Sigmoid colon (tissue), 7 donors: ENCODE data around the gene TRIO. TPM values are rescaled to one million over a fixed set of nuclear protein-coding genes. Genes with fewer than 3 reads are reported as not detected.

Experiments
- DNase-seq: peaks from one replicate; pipeline ENCODE4 v3.0.0-alpha.2; 2019
- H3K27ac ChIP-seq, 4 donors: fragments of 200-600 bp; sonication (generic); one replicate each; pipeline ENCODE4 v1.5.1; 2016 to 2019; ENCODE audit warnings: mild to moderate bottlenecking in 1 of 4
- H3K27me3 ChIP-seq, 3 donors: fragments of 200-600 bp; sonication (generic); one replicate each; pipeline ENCODE4 v1.5.1; 2019; ENCODE audit warnings: mild to moderate bottlenecking in 1 of 3
- H3K36me3 ChIP-seq, 4 donors: fragments of 200-600 bp; sonication (generic); one replicate each; pipeline ENCODE4 v1.5.1; 2016 to 2019
- H3K4me1 ChIP-seq, 4 donors: fragments of 200-600 bp; sonication (generic); one replicate each; pipeline ENCODE4 v1.5.1; 2017 to 2019
- H3K4me3 ChIP-seq, 4 donors: fragments of 200-600 bp; sonication (generic); one replicate each; pipeline ENCODE4 v1.5.1; 2017 to 2019; ENCODE audit warnings: mild to moderate bottlenecking in 2 of 4, moderate library complexity in 1 of 4
- H3K9me3 ChIP-seq, 4 donors: fragments of 200-600 bp in 3 of 4; sonication (generic) in 3 of 4; one replicate each; pipeline versions ENCODE4 v1.5.1 to v1.6.1; 2013 to 2019
- CTCF ChIP-seq, 4 experiments: fragments of 450-650 bp in 3 of 4; fragments of 200-600 bp in 1 of 4; IDR thresholded peaks; one replicate each; pipeline ENCODE4 v1.5.1; 2016 to 2019; ENCODE audit warnings: antibody characterized with exemption in 4 of 4, mild to moderate bottlenecking in 3 of 4, moderate library complexity in 2 of 4
- EP300 ChIP-seq, 4 donors: sonication (generic); formaldehyde crosslinking; IDR thresholded peaks; one replicate each; pipeline ENCODE4 v1.6.1; 2017; ENCODE audit warnings: antibody characterized with exemption in 4 of 4
- POLR2A ChIP-seq, 2 donors: fragments of 450-650 bp; IDR thresholded peaks; one replicate each; pipeline ENCODE4 v1.6.1; 2016; ENCODE audit warnings: antibody characterized with exemption in 2 of 2, mild to moderate bottlenecking in 2 of 2, moderate library complexity in 2 of 2
- POLR2AphosphoS5 ChIP-seq, 4 donors: sonication (generic); formaldehyde crosslinking; IDR thresholded peaks; one replicate each; pipeline ENCODE4 v1.6.1; 2017; ENCODE audit warnings: antibody characterized with exemption in 4 of 4
- WGBS, 2 donors: extraction: QIAGEN DNeasy Blood & Tissue Kit; methylation state at CpG; one replicate each; pipeline ENCODE4 v1.1.7; 2013; 5-methylcytosine and 5-hydroxymethylcytosine counted together
- intact Hi-C: fragments of 100-400 bp; cut with DNase I; formaldehyde crosslinking; loops from one replicate; pipeline ENCODE4 v1.15.1; 2023
- polyA plus RNA-seq, 3 donors: library from polyadenylated mRNA; stranded (reverse); fragments of 200-250 nt; gene quantifications; one replicate each; pipeline ENCODE4 v1.2.3, GENCODE V29; 2013
- total RNA-seq, 4 donors: library from RNA; depleted of rRNA; stranded (reverse); fragments of >200 nt; gene quantifications; one replicate each; pipeline ENCODE4 v1.1.0, GENCODE V29; 2016
- donor health status: healthy with polysubstance abuse.
- donor health status: Bipolar disorder and iron deficiency.
- donor health status: healthy.

TRIO gene
- total and polyA plus RNA-seq, 7 donors = 34.8 to 300 (median 119) TPM

- Histone ChIP-seq H3K4me1 (peaks cover 0 to 91% (median 81%) of the 10 kb centered on the region in 4 donors), H3K36me3 (no peaks in the 10 kb centered on the region), H3K4me3 (no peak overlapping the region), H3K9me3 (no peaks in the 10 kb centered on the region), H3K27me3 (no peaks in the 10 kb centered on the region), H3K27ac (peak overlapping the region; percentile 86 to 95 (median 92))
- TF ChIP-seq POLR2A (IDR thresholded peaks at IDR 0.05) (no peak), POLR2AphosphoS5 (IDR thresholded peaks at IDR 0.05) (no peak), CTCF (IDR thresholded peaks at IDR 0.05) (no peak), EP300 (IDR thresholded peaks at IDR 0.05) (no peak)
- DNase-seq = no peak
- WGBS, 2 donors = 80 to 85% methylated on average over 3 of the region's 3 CpGs
- intact Hi-C loops = no loop called here
Observed at GRCh38 chr5:14191325-14191724, 48.2 kb downstream of the TRIO start.

- 86% methylated on average over 4 of the region's 4 CpGs for WGBS, 2 donors
Observed at GRCh38 chr5:14193496-14193895, 50.4 kb downstream of the TRIO start.

GRCh38 chr5:14195588-14195987 lies 52.4 kb downstream of the TRIO start:
- DNase-seq = no peak
- 96% methylated on average over 5 of the region's 5 CpGs for WGBS, 2 donors
- Histone ChIP-seq H3K36me3 (no peaks in the 10 kb centered on the region), H3K4me3 (no peak overlapping the region), H3K27me3 (no peaks in the 10 kb centered on the region), H3K27ac (peak overlapping the region in 3 of 4 donors; percentile 6 to 94 (median 62)), H3K9me3 (no peaks in the 10 kb centered on the region), H3K4me1 (peaks cover 0 to 94% (median 79%) of the 10 kb centered on the region in 4 donors)
- no peak for TF ChIP-seq CTCF (IDR thresholded peaks at IDR 0.05)
- no peak for TF ChIP-seq EP300 (IDR thresholded peaks at IDR 0.05)
- no peak for TF ChIP-seq POLR2AphosphoS5 (IDR thresholded peaks at IDR 0.05)
- no peak for TF ChIP-seq POLR2A (IDR thresholded peaks at IDR 0.05)
- intact Hi-C loops = no loop called here

More at GRCh38 chr5:14193496-14193895, 50.4 kb downstream of the TRIO start:
- H3K4me1 ChIP-seq = peaks cover 0 to 89% (median 77%) of the 10 kb centered on the region in 4 donors
- H3K9me3 ChIP-seq = no peaks in the 10 kb centered on the region
- no peak for DNase-seq
- H3K36me3 ChIP-seq = no peaks in the 10 kb centered on the region
- peak overlapping the region in 3 of 4 donors; percentile 86 to 94 (median 91) for H3K27ac ChIP-seq
- no peak overlapping the region for H3K4me3 ChIP-seq
- no peak for TF ChIP-seq POLR2AphosphoS5 (IDR thresholded peaks at IDR 0.05)
- no peak for TF ChIP-seq POLR2A (IDR thresholded peaks at IDR 0.05)
- no peak for TF ChIP-seq CTCF (IDR thresholded peaks at IDR 0.05)
- TF ChIP-seq EP300 (IDR thresholded peaks at IDR 0.05) = no peak
- no peaks in the 10 kb centered on the region for H3K27me3 ChIP-seq
- intact Hi-C loops = no loop called here

- Histone ChIP-seq H3K9me3 (no peaks in the 10 kb centered on the region), H3K27me3 (no peaks in the 10 kb centered on the region), H3K4me3 (no peak overlapping the region), H3K4me1 (peaks cover 0 to 93% (median 78%) of the 10 kb centered on the region in 4 donors), H3K36me3 (no peaks in the 10 kb centered on the region), H3K27ac (peak overlapping the region; percentile 54 to 82 (median 62))
- TF ChIP-seq POLR2AphosphoS5 (IDR thresholded peaks at IDR 0.05) (no peak), CTCF (IDR thresholded peaks at IDR 0.05) (no peak), EP300 (IDR thresholded peaks at IDR 0.05) (no peak), POLR2A (IDR thresholded peaks at IDR 0.05) (no peak)
- DNase-seq = no peak
- WGBS, 2 donors = 67 to 71% methylated on average over 5 of the region's 5 CpGs
- intact Hi-C loops = no loop called here
Observed at GRCh38 chr5:14197056-14197455, 53.9 kb downstream of the TRIO start.

GRCh38 chr5:14199902-14200301 lies 56.8 kb downstream of the TRIO start:
- peaks cover 0 to 93% (median 80%) of the 10 kb centered on the region in 4 donors for H3K4me1 ChIP-seq
- WGBS, 2 donors = 39 to 68% methylated on average over 6 of the region's 6 CpGs

More at GRCh38 chr5:14199902-14200301, 56.8 kb downstream of the TRIO start:
- Histone ChIP-seq H3K27ac (peak overlapping the region; percentile 53 to 82 (median 65)), H3K9me3 (no peaks in the 10 kb centered on the region), H3K4me3 (no peak overlapping the region), H3K36me3 (no peaks in the 10 kb centered on the region), H3K27me3 (no peaks in the 10 kb centered on the region)
- TF ChIP-seq POLR2A (IDR thresholded peaks at IDR 0.05) (no peak), POLR2AphosphoS5 (IDR thresholded peaks at IDR 0.05) (peak in 1 of 4 donors; percentile 28)
- intact Hi-C loops = no loop called here
- no peak for DNase-seq
